Colonic mucosa (tissue), 4 donors: ENCODE measurements around the gene CAPZB. TPM values are rescaled to one million over a fixed set of nuclear protein-coding genes. Genes with fewer than 3 reads are reported as not detected.

Source experiments
- DNase-seq: peaks from one replicate; pipeline ENCODE4 v3.0.0-alpha.2; 2020
- H3K27ac ChIP-seq: fragments of 200-600 bp; one replicate; pipeline ENCODE4 v1.8.0; 2021
- H3K27me3 ChIP-seq: fragments of 200-600 bp; one replicate; pipeline ENCODE4 v1.8.0; 2021
- H3K36me3 ChIP-seq: fragments of 200-600 bp; one replicate; pipeline ENCODE4 v1.8.0; 2021
- H3K4me1 ChIP-seq: fragments of 200-600 bp; one replicate; pipeline ENCODE4 v1.8.0; 2021; ENCODE audit warnings: mild to moderate bottlenecking
- H3K4me3 ChIP-seq: fragments of 200-600 bp; one replicate; pipeline ENCODE4 v1.8.0; 2021
- H3K9ac ChIP-seq, 2 donors: one replicate each; pipeline ENCODE4 v1.7.0; 2013; ENCODE audit warnings: control low read depth in 2 of 2, low read depth in 2 of 2, low read length in 2 of 2
- H3K9me3 ChIP-seq: fragments of 200-600 bp; one replicate; pipeline ENCODE4 v1.8.0; 2021
- CTCF ChIP-seq: fragments of 200-600 bp; IDR thresholded peaks from one replicate; pipeline ENCODE4 v1.8.0; 2022; ENCODE audit warnings: antibody characterized with exemption, mild to moderate bottlenecking
- intact Hi-C: fragments of 100-400 bp; cut with DNase I; formaldehyde crosslinking; loops from one replicate; pipeline ENCODE4 v1.14.1; 2022
- total RNA-seq, 2 donors: library from RNA; stranded (reverse); fragmentation: NEBNext Ultra II Directional in 1 of 2; extraction: Animal tissue kit (Norgen Biotek cat#: 25700) in 1 of 2; gene quantifications; one replicate each; pipeline ENCODE4 v1.2.1, GENCODE V29; 2021
- donor health status: healthy.
- donor health status: DM: no; HTN: no; CAD: no.
- donor health status: DM: no; HTN: no; CAD: no.

CAPZB gene
- total RNA-seq, 2 donors from 2014 or later: 397 to 407 TPM

GRCh38 chr1:19360843-19361610 lies 124.3 kb downstream of the CAPZB start:
- DNase-seq: no peak

GRCh38 chr1:19360432-19360831 lies 124.9 kb downstream of the CAPZB start:
- H3K4me1 ChIP-seq: no peaks in the 10 kb centered on the region
- H3K27me3 ChIP-seq: no peaks in the 10 kb centered on the region
- no peaks in the 10 kb centered on the region for H3K9me3 ChIP-seq
- no peaks in the 10 kb centered on the region for H3K36me3 ChIP-seq
- no peak for DNase-seq
- no peak overlapping the region for H3K9ac ChIP-seq
- TF ChIP-seq CTCF: no peak
- intact Hi-C loops: no loop called here
- H3K4me3 ChIP-seq: no peak overlapping the region
- no peak overlapping the region for H3K27ac ChIP-seq

More at GRCh38 chr1:19360843-19361610, 124.3 kb downstream of the CAPZB start:
- intact Hi-C loops: no loop called here
- H3K4me3 ChIP-seq: no peak overlapping the region
- no peaks in the 10 kb centered on the region for H3K9me3 ChIP-seq
- no peak overlapping the region for H3K9ac ChIP-seq
- H3K36me3 ChIP-seq: no peaks in the 10 kb centered on the region
- no peaks in the 10 kb centered on the region for H3K4me1 ChIP-seq
- TF ChIP-seq CTCF: no peak
- H3K27me3 ChIP-seq: no peaks in the 10 kb centered on the region
- no peak overlapping the region for H3K27ac ChIP-seq

GRCh38 chr1:19360016-19360415 lies 125.3 kb downstream of the CAPZB start:
- no peak for TF ChIP-seq CTCF
- no peaks in the 10 kb centered on the region for H3K9me3 ChIP-seq
- intact Hi-C loops: no loop called here
- H3K4me1 ChIP-seq: no peaks in the 10 kb centered on the region
- H3K36me3 ChIP-seq: no peaks in the 10 kb centered on the region
- DNase-seq: no peak
- H3K27ac ChIP-seq: no peak overlapping the region
- H3K9ac ChIP-seq: no peak overlapping the region
- H3K27me3 ChIP-seq: no peaks in the 10 kb centered on the region
- no peak overlapping the region for H3K4me3 ChIP-seq

GRCh38 chr1:19359357-19359756 lies 126.0 kb downstream of the CAPZB start:
- H3K9me3 ChIP-seq: no peaks in the 10 kb centered on the region
- TF ChIP-seq CTCF: no peak
- no peaks in the 10 kb centered on the region for H3K4me1 ChIP-seq
- H3K4me3 ChIP-seq: no peak overlapping the region
- H3K27ac ChIP-seq: no peak overlapping the region
- H3K36me3 ChIP-seq: peaks cover 4% of the 10 kb centered on the region
- no peak for DNase-seq
- intact Hi-C loops: no loop called here
- H3K27me3 ChIP-seq: no peaks in the 10 kb centered on the region
- no peak overlapping the region for H3K9ac ChIP-seq

- no peak overlapping the region for H3K27ac ChIP-seq
- H3K27me3 ChIP-seq: no peaks in the 10 kb centered on the region
- no peak for DNase-seq
- H3K4me3 ChIP-seq: no peak overlapping the region
- no peak for TF ChIP-seq CTCF
- H3K36me3 ChIP-seq: peaks cover 5% of the 10 kb centered on the region
- no peak overlapping the region for H3K9ac ChIP-seq
- no peaks in the 10 kb centered on the region for H3K4me1 ChIP-seq
- no peaks in the 10 kb centered on the region for H3K9me3 ChIP-seq
- intact Hi-C loops: no loop called here
Measured at GRCh38 chr1:19358710-19359109, 126.6 kb downstream of the CAPZB start.
